Measurements from ENCODE around the gene SERP2. TPM values are rescaled to one million over a fixed set of nuclear protein-coding genes. Genes with fewer than 3 reads are reported as not detected.

The SERP2 gene
- polyA plus RNA-seq, 1 donor, result 13.0 TPM

GRCh38 chr13:44433863-44434765, 60.5 kb downstream of the SERP2 start:
- DNase-seq, result no peak

GRCh38 chr13:44434766-44435141, 61.1 kb downstream of the SERP2 start:
- DNase-seq, result no peak

- DNase-seq, result peak; percentile 99
Measured at GRCh38 chr13:44435142-44435918, 61.7 kb downstream of the SERP2 start.

- no peak for DNase-seq
Measured at GRCh38 chr13:44435919-44436510, 62.4 kb downstream of the SERP2 start.

GRCh38 chr13:44436589-44437337, 63.1 kb downstream of the SERP2 start:
- peak; percentile 95 for DNase-seq

GRCh38 chr13:44437356-44438233, 64.0 kb downstream of the SERP2 start:
- DNase-seq, result peak; percentile 68

- DNase-seq, result no peak
Measured at GRCh38 chr13:44438234-44438579, 64.6 kb downstream of the SERP2 start.

GRCh38 chr13:44439452-44440024, 65.9 kb downstream of the SERP2 start:
- no peak for DNase-seq

GRCh38 chr13:44440046-44440608, 66.5 kb downstream of the SERP2 start:
- DNase-seq, result no peak

Other genes with a start within 250 kb of the SERP2 start
- 219 TPM for gene TSC22D1, start 202.5 kb downstream of the SERP2 start, polyA plus RNA-seq (ENCODE audit: insufficient read length)

Measured in left kidney (tissue), 2 donors.